A172 (cell line): ENCODE data around the gene ARHGAP26. TPM values are rescaled to one million over a fixed set of nuclear protein-coding genes. Genes with fewer than 3 reads are reported as not detected.
A peak's percentile ranks its signal among the peaks of the same experiment; 100 is the strongest.

ENCODE experiments used
- DNase-seq: peaks from one replicate; pipeline ENCODE4 v3.0.0-alpha.2; 2015; ENCODE audit warnings: low spot score
- total RNA-seq: library from RNA; depleted of rRNA; stranded (reverse); fragments of >200 nt; shearing (Covaris generic); gene quantifications from 2 replicates; pipeline ENCODE4 v1.2.3, GENCODE V29; 2014

Gene ARHGAP26
- total RNA-seq, 1 experiment from 2014 or later = 1.6 TPM

DNA sequence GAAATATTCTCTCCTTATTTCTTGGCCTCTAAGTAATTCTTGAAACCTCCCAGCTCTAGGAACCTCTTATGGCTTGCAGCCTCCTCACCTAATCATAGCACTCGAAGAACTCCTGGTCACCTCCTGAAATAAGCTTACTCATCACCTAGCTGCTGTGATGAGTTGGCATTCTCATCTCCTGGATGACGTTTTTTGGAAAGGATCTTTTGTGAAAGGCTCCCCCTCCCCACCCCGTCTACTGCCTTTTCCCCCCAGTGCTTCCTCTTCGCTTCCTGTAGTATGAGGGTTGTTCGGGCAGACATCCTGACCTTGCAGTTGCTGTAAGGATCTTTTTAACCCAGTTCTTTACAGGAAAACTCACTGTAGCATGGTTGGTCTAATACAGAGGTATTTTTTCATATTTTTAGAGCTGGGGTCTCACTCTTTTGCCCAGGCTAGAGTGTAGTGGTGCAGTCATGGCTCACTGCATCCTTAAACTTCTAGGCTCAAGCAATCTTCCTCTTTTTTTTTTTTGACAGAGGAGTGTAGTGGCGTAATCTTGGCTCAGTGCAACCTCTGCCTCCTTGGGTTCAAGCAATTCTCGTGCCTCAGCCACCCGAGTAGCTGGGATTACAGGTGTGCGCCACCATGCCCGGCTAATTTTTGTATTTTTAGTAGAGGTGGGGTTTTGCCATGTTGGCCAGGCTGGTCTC lies 41.8 kb downstream of the ARHGAP26 start:
- no peak for DNase-seq

DNA sequence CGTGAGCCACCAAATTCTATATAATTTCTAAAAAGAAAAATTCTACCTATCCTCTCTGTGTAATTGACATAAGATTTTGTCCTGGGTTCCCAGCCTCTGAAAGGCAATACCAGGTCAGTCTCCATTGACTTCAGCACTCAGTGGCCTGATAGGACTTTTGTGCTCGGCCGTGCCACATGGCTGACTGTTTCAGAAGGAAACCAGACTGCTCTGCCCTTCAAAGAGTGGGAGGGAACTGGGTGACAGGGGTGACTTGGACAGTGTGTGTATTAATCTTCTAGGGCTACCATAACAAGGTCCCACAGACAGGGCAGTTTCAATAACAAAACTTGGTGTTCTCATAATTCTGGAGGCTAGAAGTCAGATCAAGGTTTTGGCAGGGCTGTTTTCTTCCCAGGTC lies 43.0 kb downstream of the ARHGAP26 start:
- no peak for DNase-seq

DNA sequence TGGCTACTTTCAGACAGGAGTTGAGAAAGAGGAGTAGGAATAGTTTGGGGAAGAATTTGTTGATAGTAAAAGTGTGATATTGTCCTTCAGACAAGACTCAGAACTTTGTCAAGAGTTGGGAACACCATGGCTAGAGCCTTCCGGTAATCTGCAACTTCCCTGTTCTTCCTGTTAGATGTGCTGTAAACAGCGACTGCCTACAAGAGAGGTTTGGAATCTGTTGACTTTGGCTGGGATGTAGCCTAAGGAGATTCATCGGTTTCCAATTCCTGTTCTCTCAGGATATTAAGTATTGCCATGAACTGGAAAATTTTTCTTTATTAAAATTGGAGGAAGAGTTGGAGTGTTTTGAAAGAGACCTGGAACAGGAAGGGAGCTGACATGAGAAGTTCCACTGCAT lies 43.9 kb downstream of the ARHGAP26 start:
- no peak for DNase-seq

DNA sequence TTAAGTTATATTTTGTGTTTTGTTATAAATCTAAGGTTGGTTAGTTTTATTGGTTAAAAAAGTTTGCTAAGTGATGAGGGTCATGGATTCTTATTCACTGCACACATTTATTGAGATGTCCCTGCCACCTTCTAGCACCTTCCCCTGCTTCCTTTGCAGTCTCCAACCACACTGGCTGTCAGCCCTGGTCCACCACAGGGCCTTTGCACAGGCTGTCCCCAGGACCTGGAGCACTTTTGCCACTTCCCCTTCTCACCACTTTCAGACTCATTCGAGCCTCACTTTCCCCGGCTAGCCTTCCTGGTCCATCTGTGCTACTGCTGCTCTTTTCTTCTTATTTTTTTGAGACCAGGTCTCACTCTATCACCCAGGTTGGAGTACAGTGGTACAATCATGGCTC lies 45.3 kb downstream of the ARHGAP26 start:
- no peak for DNase-seq

DNA sequence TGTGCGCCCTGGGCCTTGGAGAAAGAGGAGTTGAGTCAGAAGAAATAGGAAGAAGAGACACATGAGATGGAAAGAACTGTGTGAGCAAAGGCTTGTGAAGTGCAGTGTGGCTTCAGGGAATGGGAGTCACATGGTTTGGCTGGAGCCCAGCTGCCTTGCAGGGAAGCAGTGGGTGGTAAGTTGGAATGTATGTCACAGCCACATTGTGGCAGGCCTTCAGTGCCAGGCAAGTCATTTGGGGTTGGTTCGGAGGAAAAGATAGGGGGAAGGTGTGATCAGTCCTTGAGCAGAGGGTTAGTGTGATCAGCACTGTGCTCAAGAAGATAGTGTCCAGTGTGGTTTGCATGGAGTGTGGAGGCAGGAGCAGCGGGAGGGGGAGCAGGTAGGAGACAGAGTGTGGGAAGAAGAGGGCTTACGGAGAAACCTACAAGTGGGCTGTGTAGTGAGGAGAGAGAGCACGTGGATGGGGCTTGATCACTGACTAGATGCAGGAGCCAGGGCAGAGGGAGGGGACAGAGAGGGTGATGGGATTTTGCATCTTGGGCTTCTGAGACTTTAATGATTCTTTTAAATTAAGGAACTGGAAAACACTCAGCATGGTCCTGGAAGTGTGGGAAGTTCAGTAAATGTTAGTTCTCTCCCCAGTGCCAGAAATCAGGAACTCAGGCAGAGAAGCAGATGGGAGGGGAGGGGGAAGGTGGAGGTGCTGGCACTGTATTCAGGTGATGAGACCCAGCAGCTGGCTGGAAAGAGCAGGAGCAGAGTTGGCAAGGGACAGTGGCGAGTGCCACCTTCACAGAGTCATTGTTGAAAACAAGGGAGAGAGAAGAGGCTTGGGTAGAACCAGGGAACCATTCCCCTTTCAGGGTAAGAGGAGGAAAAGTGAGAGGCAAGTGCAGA lies 46.6 kb downstream of the ARHGAP26 start:
- peak; percentile 71 for DNase-seq

DNA sequence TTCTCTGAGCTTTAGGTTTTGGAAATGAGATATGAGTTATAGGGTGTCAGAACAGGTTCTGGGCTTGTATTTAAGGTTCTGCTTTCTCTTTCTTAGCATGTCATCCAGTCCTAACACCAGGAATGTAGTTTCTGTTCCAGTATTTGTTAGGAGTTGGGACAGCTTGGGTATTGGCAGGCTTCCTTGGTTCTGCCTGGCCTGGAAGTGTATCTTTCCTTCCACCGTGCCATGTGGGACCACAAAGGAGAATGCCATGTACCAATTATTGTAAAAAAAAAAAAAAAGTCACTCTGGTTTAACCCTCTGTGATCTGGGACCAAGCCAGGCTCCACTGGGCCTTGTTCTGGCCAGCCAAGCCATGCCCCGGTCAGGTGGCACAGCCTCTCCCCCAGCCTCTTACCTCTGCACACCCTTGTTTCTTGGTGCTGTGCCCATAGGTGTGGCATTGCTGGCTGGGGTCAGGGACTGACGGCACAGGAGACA lies 47.8 kb downstream of the ARHGAP26 start:
- DNase-seq = no peak

DNA sequence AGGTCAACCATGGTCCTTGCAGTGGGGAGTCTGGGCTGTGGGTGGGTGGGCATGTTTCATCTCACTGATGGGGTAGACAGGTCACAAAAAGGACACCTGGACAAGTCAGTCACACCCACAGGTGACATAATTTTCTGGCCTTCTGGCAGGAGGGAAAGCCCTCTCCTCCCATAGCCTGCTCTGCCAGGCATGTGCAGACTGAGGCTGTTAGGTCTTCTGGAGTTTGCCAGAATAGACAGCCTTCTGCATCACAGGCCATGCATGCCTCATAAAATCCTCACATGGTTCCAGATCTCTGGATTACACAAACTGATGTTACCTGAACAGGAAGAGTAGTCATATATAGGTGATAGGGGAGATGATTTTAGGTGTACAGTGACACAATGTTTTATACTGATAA lies 49.1 kb downstream of the ARHGAP26 start:
- no peak for DNase-seq

DNA sequence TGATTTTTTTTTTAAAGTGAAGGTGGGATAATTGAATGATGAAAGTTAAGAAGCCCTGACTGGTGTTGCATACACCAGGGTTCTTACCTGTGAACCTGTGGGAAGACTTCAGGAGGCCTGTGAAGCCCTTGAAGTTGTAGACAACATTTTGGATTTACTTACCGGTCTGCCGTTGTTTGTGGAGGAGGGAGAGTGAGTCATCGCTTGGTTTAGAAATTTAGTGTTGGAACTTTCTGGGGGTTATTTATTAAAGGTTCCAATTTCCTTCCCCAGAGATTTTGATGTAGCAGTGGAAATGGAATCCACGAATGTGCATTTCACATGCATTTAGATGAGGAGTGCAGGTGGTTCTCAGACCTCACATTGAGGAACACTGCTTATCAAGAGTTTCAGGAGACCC lies 49.6 kb downstream of the ARHGAP26 start:
- no peak for DNase-seq

DNA sequence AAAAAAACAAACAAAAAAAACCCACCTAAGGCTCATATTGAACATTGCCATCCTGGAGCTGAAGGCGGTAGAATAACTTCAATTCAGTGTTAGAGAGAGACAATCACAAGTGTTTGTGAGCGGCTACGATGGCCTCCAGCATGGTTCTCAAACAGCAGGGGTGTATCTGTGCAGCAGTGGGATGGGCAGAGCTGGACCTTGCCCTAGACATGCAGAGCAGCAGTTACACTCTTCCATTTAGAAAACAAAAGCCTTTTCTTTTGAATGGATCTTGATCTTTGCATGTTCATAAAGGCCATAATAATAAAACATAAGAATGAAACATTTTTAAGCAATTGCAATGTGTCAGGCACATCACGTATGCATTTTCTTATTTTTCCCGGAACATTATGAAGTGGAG lies 50.3 kb downstream of the ARHGAP26 start:
- DNase-seq = no peak

DNA sequence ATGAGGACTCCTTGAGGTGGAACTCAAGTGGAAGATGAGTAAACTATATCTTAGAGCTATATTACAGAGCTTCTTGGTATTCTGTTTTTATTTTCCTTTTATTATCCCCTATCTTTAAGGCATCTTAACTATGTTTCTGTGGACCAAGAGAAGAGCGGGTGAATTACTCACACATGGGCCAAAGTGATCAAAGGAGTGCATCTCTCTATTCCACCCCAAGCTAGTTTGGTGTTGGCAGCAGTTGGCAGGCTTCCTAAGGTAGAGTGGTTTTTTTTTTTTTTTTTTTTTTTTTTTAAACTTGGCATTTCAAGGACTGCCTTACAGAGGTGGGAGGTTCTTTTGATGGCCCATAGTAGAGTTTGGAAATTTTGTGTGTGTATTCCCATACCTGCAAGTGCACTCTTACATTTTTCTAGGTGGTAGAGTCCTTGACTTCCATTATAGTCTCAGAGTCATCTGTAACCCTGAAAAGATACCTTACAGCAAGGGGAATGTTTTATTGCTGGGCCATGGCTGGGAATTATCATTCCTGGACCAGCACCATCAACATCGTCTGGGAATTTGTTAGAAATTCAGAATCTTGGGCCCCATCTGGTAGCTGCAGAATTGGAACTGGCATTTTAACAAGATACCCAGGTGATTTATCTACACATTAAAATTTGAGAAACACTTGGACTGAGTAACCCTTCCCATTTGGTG lies 51.0 kb downstream of the ARHGAP26 start:
- DNase-seq = no peak

DNA sequence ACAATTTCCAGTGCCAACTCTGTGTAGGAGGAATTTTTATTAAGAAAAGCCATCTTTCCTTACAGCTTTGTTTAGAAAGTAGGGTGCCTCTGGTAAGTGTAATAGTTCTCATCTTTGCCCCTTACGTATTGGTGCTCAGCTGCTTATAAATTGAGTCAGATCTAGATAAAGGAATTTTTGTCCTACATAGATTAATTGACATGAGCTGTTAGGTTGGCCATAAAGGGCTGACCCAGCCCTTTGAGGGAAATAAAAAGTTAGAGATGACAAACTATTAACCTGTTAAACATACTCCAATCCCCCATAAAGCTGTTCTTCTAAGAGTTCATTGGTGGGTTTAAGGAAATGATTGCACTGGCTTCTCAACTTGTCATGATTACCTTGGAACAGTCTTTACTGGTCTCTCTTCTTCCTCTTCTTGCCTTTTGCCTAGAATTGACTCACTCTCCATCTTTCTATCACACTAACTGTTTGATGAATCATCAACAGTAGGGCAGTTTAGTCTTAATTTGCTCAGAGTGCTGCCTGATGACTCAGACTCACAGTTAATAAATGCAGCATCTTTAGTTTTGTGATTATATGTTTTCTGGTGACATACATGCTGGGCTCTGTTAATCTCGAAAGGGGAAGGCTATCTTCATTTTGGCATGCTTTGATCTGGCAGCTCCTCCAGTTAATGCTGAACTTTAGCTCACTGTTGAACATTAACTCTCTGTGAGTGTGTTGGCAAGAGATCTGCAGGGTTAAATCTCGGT lies 51.7 kb downstream of the ARHGAP26 start:
- DNase-seq = peak; percentile 95

DNA sequence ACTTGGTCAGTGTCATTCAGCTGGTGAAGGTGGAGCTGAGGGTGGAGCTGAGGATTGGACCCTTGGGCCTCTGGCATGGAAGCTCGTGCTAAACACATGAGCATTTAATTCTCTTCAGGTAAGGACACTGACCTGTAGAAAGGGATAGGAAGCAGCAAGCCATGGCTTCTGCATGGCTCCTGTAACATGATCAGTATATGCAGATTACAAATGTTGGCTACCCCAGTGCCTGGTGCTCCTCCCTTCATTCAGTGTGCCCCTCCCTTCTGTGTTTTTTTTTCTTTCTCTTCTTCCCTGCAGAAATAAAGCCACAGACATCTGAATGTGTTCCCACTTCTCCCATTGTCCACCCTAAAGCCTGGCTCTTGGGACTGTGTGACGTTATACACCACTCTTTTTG lies 52.9 kb downstream of the ARHGAP26 start:
- DNase-seq = no peak

DNA sequence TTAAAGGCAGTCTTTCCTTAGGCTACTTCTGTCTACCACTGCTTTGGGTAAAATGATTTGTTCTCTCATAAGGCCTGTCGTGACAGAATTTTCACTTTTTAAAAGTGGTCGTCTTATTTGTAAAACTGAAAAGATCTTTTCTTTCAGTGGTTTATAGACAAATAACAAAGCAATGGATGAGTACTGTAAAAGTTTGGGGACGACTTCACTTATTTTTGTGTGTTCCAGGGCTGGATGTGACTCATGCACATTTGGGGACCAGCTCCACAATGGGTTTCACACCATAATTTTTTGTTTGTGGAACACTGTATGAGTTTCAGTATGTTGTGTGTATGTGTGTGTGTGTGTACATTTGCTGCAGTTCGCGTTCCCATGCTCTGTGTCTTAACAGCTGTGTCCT lies 53.6 kb downstream of the ARHGAP26 start:
- DNase-seq = no peak

DNA sequence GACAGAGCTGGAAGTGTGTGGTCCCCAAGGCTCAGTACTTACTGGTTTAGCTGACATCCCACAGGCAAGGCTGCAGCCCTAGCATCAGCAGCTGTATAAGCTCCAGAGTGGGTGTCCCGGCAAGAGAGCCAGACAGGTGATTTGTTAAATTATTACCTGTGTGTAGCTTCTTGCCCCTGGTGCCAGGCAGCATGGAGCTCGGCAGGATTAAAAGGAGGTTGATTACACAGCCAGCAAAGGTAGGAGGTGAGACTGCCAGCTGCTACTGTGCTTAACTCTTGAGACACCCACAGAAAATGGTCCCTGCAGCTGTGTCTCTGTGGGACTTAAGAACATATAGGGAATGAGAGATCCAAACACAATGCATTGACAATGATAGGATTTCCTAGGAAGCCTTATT lies 54.2 kb downstream of the ARHGAP26 start:
- no peak for DNase-seq

DNA sequence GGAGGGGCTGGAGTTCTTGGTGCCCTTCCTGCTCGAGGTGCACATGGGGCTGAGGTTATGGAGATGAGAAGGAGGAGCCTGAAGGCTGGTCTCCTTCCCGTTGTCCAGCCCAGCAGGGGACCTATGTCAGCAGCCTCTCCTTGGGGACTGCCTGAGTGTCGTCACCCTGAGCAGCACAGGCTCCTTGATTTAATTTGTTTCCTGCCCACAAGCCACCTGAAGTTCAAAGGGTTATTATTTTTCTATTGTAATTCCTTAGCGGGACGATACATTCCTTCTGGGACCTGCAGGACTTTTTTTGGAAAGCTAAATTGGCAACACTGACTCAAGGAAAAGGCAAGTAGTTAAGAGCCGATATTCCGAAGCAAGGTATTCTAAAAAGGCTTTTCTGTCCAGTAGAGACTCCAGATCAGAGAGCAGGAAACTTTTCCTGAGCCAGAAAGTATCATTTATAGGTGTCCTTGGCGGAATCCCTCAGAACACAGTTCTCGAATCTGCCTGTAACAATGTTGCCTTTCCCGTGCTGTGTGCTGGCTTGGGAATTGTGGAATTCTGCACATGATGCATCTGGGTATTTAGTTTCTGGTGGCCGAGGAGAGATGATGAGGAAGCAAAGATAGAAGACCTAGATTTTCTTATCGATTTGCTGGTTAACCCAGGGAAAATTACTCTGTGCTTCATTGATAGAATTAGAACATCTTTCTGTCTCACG lies 55.4 kb downstream of the ARHGAP26 start:
- peak; percentile 73 for DNase-seq

DNA sequence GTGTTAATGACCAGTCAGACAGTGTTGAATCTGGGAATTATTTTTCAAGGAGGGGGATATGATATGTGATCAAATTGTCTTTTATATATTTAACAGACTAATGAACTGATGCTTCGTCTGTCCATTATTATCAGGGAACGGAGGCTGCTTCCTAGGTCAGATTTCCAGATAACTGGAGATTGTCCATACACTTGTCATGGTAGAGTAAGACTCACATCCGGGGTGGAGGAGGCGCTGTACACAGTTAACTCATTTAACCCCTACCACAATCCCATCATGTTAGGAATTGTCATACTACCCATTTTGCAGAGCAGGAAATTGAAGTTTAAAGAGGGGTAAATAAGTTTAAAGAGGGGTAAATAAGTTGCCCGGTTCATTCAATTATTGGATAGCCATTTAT lies 55.9 kb downstream of the ARHGAP26 start:
- DNase-seq = peak; percentile 61

DNA sequence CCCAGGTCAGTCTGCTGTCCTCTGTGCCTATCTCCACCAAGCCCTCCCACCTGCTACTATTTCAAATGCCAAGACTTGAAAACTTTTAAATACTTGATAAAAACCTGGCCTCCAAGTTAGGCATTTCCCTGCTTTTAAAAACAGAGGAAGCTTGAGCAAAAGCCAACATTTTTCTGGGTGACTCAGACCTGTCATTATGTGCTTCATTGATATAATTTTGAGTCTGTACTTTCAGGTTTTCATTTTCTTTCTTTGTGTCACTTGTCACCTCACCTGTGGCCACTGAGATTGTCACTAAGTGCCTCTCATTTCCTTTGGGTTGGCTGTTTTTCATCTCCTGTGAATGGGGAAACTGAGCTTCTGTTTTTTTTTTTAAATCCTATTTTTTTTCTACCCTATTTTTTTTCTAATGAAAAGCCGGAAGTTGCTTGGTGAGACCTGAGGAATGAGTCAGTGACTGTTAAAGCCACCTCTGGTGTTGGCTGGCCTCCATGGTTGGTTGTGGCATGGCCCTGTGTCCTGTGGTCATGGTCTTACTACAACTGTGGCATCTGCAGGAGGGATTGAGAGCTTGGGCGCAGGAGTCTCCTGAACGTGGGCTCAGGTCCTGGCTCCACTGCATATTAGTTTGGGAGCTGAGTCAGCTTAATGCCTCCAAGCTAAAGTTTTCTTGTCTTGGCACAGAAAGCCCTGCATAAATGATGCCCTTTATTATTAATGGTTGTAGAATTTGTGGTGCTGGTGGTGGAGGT lies 56.7 kb downstream of the ARHGAP26 start:
- peak; percentile 95 for DNase-seq

DNA sequence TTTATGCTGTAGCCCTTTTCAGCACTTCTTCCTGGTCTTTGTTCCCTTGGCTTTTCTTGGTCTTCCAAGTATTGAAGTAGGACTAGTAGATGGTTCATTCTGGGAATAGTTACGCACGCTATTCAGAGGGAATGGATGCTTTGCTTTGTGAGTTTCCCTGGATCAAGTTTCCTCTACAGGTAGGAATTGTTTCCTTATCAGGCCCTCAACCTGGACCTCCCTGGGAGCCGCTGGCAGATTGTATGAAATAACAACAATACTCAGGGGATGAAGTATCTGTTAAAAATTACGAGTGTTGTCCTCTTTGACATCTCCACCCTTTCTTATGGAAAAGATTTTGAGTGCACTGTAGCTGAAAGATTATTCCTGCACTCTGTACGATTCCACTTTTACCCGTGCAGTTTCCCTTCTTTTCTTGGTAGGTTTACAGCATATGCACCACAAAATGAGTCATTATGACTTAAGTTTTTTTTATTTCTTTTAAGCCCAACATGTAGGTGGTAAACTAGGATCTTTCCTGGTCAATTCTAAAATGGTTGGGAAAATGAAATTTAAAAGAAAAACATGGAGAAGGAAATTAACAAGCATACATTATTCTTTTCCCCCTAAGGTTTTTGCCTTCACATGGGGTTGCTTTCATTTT lies 57.9 kb downstream of the ARHGAP26 start:
- DNase-seq = peak; percentile 44

DNA sequence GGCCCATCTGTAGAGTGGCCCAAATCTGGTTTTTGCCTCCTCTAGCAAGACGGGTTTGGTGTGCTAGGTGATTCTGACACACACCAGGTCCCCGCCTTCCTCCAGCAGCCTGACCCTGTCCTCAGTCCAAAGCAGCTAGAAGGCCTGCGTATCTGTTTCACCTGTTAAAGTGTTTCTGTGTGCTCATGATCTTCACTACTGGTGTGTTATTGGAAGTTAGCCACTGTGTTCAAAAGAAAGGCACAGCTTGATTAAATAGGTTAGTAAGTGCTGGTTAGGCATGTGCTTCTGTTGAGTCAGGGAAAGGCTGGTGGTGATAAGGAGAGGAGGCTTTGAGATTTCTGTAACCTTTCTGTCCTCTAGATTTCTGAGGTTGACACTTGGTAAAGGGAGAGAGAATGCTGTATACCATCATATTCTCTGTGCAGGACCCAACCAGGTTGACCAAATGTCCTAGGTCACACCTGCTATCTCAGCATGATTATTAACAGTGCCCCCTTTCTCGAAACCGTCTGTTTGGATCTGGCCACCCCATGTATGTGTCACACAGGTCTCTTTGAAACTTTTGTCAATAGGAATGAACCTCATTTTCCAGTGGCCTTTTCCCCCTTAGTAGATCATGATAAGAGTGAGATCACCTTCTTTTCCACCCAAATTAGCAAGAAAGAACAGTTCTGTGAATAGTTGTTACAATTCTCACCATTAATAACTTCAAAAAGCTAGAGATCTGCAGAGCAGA lies 58.8 kb downstream of the ARHGAP26 start:
- DNase-seq = no peak
